Fibroblast of lung (primary cell): ENCODE data around the gene SLC38A10. TPM values are rescaled to one million over a fixed set of nuclear protein-coding genes. Genes with fewer than 3 reads are reported as not detected.

ENCODE experiments used
- DNase-seq, 2 donors: peaks; one replicate each; pipeline versions ENCODE4 v3.0.0 to v3.0.0-alpha.2; 2010; ENCODE audit warnings: low read depth in 2 of 2
- H2AFZ ChIP-seq: 2 replicates; pipeline ENCODE4 v1.5.1; 2012; ENCODE audit warnings: low read length, control low read depth, inconsistent platforms
- H3K27ac ChIP-seq: 2 replicates; pipeline ENCODE4 v1.5.1; 2011; ENCODE audit warnings: low read length, control low read depth; ENCODE audit not compliant: insufficient read depth
- H3K27me3 ChIP-seq: 2 replicates; pipeline ENCODE4 v1.5.1; 2011; ENCODE audit warnings: mild to moderate bottlenecking, low read length; ENCODE audit not compliant: control insufficient read depth, insufficient read depth
- H3K36me3 ChIP-seq: 2 replicates; pipeline ENCODE4 v1.5.1; 2011; ENCODE audit warnings: low read length; ENCODE audit not compliant: control insufficient read depth, insufficient read depth
- H3K4me1 ChIP-seq: 2 replicates; pipeline ENCODE4 v1.5.1; 2011; ENCODE audit warnings: low read length; ENCODE audit not compliant: control insufficient read depth, insufficient read depth; ENCODE audit errors: extremely low read depth
- H3K4me2 ChIP-seq: 2 replicates; pipeline ENCODE4 v1.5.1; 2011; ENCODE audit warnings: low read length, control low read depth; ENCODE audit not compliant: insufficient read depth; ENCODE audit errors: extremely low read depth
- H3K4me3 ChIP-seq, 4 experiments: fragments of 200-600 bp in 1 of 4; sonication (generic) in 1 of 4; replicated peaks in 1 of 4; 2 replicates each; pipeline ENCODE4 v1.5.1; 2011 to 2016; ENCODE audit warnings: low read length in 4 of 4, low read depth in 3 of 4, mild to moderate bottlenecking in 3 of 4, control low read depth in 2 of 4, inconsistent platforms in 1 of 4, mixed read lengths in 1 of 4; ENCODE audit not compliant: insufficient read depth in 1 of 4; ENCODE audit errors: control extremely low read depth in 1 of 4
- H3K79me2 ChIP-seq: 2 replicates; pipeline ENCODE4 v1.5.1; 2012; ENCODE audit warnings: mild to moderate bottlenecking, low read length, inconsistent platforms; ENCODE audit not compliant: control insufficient read depth, insufficient read depth
- H3K9ac ChIP-seq: 2 replicates; pipeline ENCODE4 v1.5.1; 2011; ENCODE audit warnings: mild to moderate bottlenecking, low read length, control low read depth; ENCODE audit not compliant: insufficient read depth
- H3K9me3 ChIP-seq: 2 replicates; pipeline ENCODE4 v1.5.1; 2012; ENCODE audit warnings: low read depth, low read length; ENCODE audit not compliant: control insufficient read depth, insufficient read depth
- H4K20me1 ChIP-seq: 2 replicates; pipeline ENCODE4 v1.5.1; 2011; ENCODE audit warnings: low read length; ENCODE audit not compliant: control insufficient read depth, insufficient read depth; ENCODE audit errors: extremely low read depth
- CTCF ChIP-seq, 2 donors: IDR thresholded peaks in 1 of 2; conservative IDR thresholded peaks in 1 of 2; 1 replicate in 1 of 2; 2 replicates in 1 of 2; pipeline ENCODE4 v1.5.1; 2011 to 2012; ENCODE audit warnings: low read length in 2 of 2, control low read depth in 1 of 2, inconsistent platforms in 1 of 2, low read depth in 1 of 2, mild to moderate bottlenecking in 1 of 2
- EZH2 ChIP-seq: IDR thresholded peaks from 2 replicates; pipeline ENCODE4 v1.5.1; 2012; ENCODE audit warnings: low read length, control low read depth, mild to moderate bottlenecking; ENCODE audit errors: missing control alignments
- polyA plus RNA-seq, 2 donors: library from polyadenylated mRNA; depleted of rRNA in 1 of 2; stranded (reverse) in 1 of 2; unstranded in 1 of 2; fragments of >200 nt; gene quantifications; 2 replicates each; pipeline ENCODE4 v1.2.1, GENCODE V29; 2011 to 2012; ENCODE audit warnings: missing spikeins in 1 of 2
- total RNA-seq: library from RNA; depleted of rRNA; stranded (reverse); fragments of >200 nt; gene quantifications from 2 replicates; pipeline ENCODE4 v1.2.1, GENCODE V29; 2014

SLC38A10 gene
- total and polyA plus RNA-seq, 2 donors (not counting 1 experiment from before 2014, with no cell fraction given): 23.6 to 53.2 TPM

DNA sequence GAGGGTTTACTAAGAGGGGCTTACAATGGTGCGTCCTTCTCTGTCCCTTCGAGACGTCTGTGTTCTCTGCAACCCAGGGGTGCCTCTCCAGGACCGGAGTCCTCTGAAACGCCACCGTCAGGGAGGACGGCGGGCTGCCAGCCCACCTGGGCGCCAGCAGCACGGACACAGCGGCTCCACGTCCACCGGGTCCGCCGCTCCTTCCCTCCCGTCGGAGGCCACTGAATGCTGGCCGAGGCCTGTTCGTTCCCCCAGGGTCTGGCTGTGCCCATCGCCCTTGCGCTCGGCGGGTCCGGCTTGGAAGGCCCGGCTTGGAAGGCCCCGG, 56.7 kb downstream of the SLC38A10 start:
- Histone ChIP-seq H3K9me3 (no peaks in the 10 kb centered on the region), H3K36me3 (peaks cover 12% of the 10 kb centered on the region), H4K20me1 (no peaks in the 10 kb centered on the region), H3K4me2 (peak overlapping the region; percentile 99), H3K27me3 (no peaks in the 10 kb centered on the region), H3K4me3 (peak overlapping the region; percentile 73 to 90 (median 80)), H3K79me2 (peaks cover 40% of the 10 kb centered on the region), H2AFZ (peak overlapping the region; percentile 22), H3K27ac (peak overlapping the region; percentile 60), H3K4me1 (peaks cover 5% of the 10 kb centered on the region), H3K9ac (peak overlapping the region; percentile 84)
- no peak for DNase-seq
- no peak for TF ChIP-seq EZH2

- peaks cover 40% of the 10 kb centered on the region for H3K79me2 ChIP-seq
- DNase-seq: no peak
- TF ChIP-seq CTCF (conservative IDR thresholded peaks at IDR 0.05 in 1 of 2, IDR thresholded peaks at IDR 0.05 in 1 of 2; ENCODE audit: low read depth in 1 of 2, low read length in 2 of 2) (no peak), EZH2 (no peak)
- H3K4me3 ChIP-seq: peak overlapping the region; percentile 73 to 90 (median 80)
- no peaks in the 10 kb centered on the region for H4K20me1 ChIP-seq
- no peaks in the 10 kb centered on the region for H3K9me3 ChIP-seq
- H3K4me1 ChIP-seq: peaks cover 5% of the 10 kb centered on the region
- H3K9ac ChIP-seq: peak overlapping the region; percentile 84
- H3K27me3 ChIP-seq: no peaks in the 10 kb centered on the region
- peaks cover 14% of the 10 kb centered on the region for H3K36me3 ChIP-seq
- H3K27ac ChIP-seq: peak overlapping the region; percentile 60
- no peak overlapping the region for H2AFZ ChIP-seq
- peak overlapping the region; percentile 99 for H3K4me2 ChIP-seq
Observed at GRCh38 chr17:81237591-81238489, 57.3 kb downstream of the SLC38A10 start.

- Histone ChIP-seq H4K20me1 (no peaks in the 10 kb centered on the region), H3K27me3 (no peaks in the 10 kb centered on the region), H3K9me3 (no peaks in the 10 kb centered on the region), H3K36me3 (peaks cover 13% of the 10 kb centered on the region), H3K9ac (no peak overlapping the region), H3K4me3 (no peak overlapping the region), H3K4me2 (no peak overlapping the region), H3K27ac (no peak overlapping the region), H3K79me2 (peaks cover 39% of the 10 kb centered on the region), H3K4me1 (peaks cover 5% of the 10 kb centered on the region), H2AFZ (no peak overlapping the region)
- no peak for TF ChIP-seq EZH2
- TF ChIP-seq CTCF (conservative IDR thresholded peaks at IDR 0.05 in 1 of 2, IDR thresholded peaks at IDR 0.05 in 1 of 2; ENCODE audit: low read depth in 1 of 2, low read length in 2 of 2): no peak
- DNase-seq: no peak
Observed at GRCh38 chr17:81236784-81237183, 58.3 kb downstream of the SLC38A10 start.
